Activated CD8-positive, alpha-beta memory T cell treated with anti-CD3 and anti-CD28 coated beads, Interleukin-2, amount 10 ng/mL, durations not matched to agents 7 days and 5 days (primary cell): ENCODE data around the gene PRRG1. TPM values are rescaled to one million over a fixed set of nuclear protein-coding genes. Genes with fewer than 3 reads are reported as not detected.
"Not testable (repeated sequence)": the region's sequence is repeated elsewhere in the genome, so short reads cannot be mapped to it uniquely, and the experiment has no call there.

Source experiments
- ATAC-seq: fragments of 150-1000 bp; cut with Tn5 transposase; one replicate; pipeline ENCODE4 v1.10.0; 2021; ENCODE audit warnings: moderate library complexity
- CTCF ChIA-PET: fragments of 350-600 bp; sonication (Branson Sonifier 250); formaldehyde crosslinking; loops from one replicate; lab custom pipeline; 2021; ENCODE audit warnings: antibody characterized with exemption; lab: Charles Lee
- DNase-seq: peaks from one replicate; pipeline ENCODE4 v3.0.0-alpha.2; 2020
- H3K27ac Mint-ChIP-seq: one replicate; pipeline ENCODE4 v1.8.0; 2021; ENCODE audit warnings: mild to moderate bottlenecking, mixed read lengths
- H3K27me3 Mint-ChIP-seq: one replicate; pipeline ENCODE4 v1.8.0; 2021; ENCODE audit warnings: mixed read lengths
- H3K36me3 Mint-ChIP-seq: one replicate; pipeline ENCODE4 v1.8.0; 2021; ENCODE audit warnings: mild to moderate bottlenecking, mixed read lengths
- H3K4me1 Mint-ChIP-seq: one replicate; pipeline ENCODE4 v1.8.0; 2021; ENCODE audit warnings: mixed read lengths
- H3K4me3 Mint-ChIP-seq: one replicate; pipeline ENCODE4 v1.8.0; 2021; ENCODE audit warnings: mild to moderate bottlenecking, moderate library complexity, mixed read lengths
- H3K9me3 Mint-ChIP-seq: one replicate; pipeline ENCODE4 v1.8.0; 2022; ENCODE audit warnings: low read depth, mixed read lengths
- total RNA-seq, 2 experiments: library from RNA; stranded (reverse); gene quantifications; one replicate each; pipeline ENCODE4 v1.2.3, GENCODE V29; 2021

Gene PRRG1
- total RNA-seq, 2 experiments from 2014 or later = not detected

GRCh38 chrX:37499649-37500048 is 150.5 kb downstream of the PRRG1 start:
- H3K36me3 Mint-ChIP-seq, H3K27me3 Mint-ChIP-seq, H3K4me3 Mint-ChIP-seq, H3K9me3 Mint-ChIP-seq, H3K27ac Mint-ChIP-seq, DNase-seq, H3K4me1 Mint-ChIP-seq, CTCF ChIA-PET, ATAC-seq: not testable (repeated sequence)

GRCh38 chrX:37504991-37505390 is 155.8 kb downstream of the PRRG1 start:
- Mint-ChIP-seq H3K27me3 (no peaks in the 10 kb centered on the region), H3K4me3 (no peak overlapping the region), H3K9me3 (no peaks in the 10 kb centered on the region), H3K4me1 (no peaks in the 10 kb centered on the region), H3K36me3 (no peaks in the 10 kb centered on the region), H3K27ac (no peak overlapping the region)
- CTCF ChIA-PET = no interaction called here
- DNase-seq (no peak), ATAC-seq (no peak)

Other genes with a start within 250 kb of the PRRG1 start
- gene LANCL3, start 222.3 kb downstream of the PRRG1 start, total RNA-seq = under 1 TPM; 0.38 to 0.66 TPM